Activated naive CD4-positive, alpha-beta T cell (primary cell): ENCODE data around the gene CMTM5.

Source experiments
- DNase-seq, 4 experiments: peaks; one replicate each; lab custom pipeline; 2025; lab: John Stamatoyannopoulos, UW

CMTM5 gene

DNA sequence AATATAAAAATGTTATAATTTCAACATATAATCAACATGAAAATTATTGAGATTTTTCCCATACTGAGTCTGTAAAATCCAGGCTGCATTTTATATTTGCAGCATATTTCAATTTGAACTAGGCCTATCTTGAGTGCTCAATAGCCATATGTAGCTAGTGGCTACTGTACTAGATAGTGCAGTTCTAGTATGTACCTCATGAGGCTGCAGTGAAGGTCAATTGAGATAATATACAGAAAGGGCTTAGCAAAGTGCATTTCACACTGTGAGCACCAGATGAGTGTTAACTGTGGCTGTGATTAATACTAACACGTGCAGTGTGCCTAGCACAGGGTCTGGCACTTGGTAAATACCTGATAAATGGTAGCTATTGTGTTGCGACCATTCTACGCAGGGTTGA lies 18.8 kb upstream of the CMTM5 start:
- no peak for DNase-seq

DNA sequence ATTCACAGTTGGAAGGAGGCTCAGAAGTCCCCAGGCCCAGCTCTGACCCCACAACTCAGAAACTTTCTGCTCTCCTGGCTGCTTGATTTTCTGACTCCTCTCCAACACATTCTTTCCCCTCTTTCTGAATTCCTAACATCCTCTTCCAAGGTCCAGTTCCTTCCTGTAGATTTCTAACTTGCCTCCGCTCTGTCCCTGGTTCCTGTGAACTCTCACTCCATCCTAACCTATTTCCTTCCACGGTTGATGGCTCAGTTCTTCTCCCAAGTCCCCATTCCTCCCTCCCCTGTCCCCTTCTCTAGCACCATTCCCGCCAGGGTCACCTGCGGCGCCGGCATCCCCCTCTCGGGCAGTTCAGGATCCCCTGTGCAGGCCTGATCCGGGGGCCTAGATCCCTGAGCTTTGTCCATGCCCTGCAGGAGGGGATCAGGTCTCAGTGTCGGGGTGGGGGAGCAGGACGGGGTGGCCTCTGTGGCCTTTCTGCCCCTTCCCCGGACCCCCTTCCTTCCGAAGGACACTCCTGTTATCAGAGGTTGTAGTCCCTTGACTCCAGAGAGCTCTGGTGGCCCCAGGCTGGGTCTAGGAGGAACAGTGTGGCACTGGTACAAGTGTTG lies 18.2 kb upstream of the CMTM5 start:
- no peak for DNase-seq

DNA sequence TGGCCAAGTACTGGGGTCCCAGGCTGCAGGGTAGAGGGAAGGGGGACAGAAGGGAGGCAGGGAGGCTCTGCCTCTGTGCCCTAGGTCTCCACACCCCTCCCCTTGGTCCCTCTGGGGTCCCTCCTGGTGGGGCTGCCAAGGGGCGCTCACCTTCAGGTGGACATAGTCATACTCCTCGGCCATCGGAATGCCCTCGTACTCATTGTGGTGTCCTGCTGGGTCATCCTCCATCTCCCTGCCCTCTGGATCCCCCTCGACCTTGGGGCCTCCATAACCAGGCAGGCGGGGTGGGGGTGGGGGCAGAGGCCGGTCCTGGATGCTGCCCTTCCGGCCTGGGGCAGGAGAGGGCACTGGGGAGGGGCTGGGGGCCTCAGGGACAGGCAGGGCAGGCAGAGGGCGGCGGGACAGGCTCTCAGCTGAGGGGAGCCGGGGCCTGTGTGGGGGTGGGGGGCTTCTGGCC lies 17.6 kb upstream of the CMTM5 start:
- no peak for DNase-seq

DNA sequence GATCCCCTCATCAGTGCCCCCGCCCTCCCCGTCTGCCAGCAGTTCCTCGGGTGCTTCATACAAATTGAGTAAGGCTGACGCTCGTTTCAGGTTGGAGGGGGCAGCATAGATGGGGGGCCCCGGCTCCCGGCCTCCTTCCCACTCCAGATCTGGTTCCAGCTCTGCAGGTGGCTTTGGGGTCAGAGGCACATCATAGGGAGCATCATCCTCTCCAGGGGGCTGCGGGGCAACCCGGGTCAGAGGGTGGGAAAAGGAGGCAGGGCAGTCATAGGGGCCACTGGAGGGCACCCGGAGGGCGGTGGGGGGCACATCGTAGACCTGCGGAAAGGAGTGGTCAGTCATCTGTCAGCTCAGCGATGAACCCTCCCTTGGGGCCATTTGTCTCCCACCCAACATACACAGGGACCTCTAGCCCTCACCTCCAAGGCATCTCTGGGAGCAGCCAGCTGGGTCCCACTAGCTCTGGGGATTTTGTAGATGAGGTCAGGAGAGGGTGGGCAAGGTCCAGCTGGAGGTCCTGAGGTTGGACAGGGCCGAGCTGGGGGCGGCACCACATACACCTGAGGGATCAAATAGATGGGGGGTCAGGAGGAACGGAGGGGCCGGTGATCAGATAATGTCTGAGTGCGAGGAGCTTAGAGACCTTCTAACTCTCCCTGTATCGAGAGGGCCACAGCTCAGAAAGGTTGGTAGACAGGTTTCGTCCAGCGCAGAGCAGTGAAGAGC lies 17.0 kb upstream of the CMTM5 start:
- no peak for DNase-seq

DNA sequence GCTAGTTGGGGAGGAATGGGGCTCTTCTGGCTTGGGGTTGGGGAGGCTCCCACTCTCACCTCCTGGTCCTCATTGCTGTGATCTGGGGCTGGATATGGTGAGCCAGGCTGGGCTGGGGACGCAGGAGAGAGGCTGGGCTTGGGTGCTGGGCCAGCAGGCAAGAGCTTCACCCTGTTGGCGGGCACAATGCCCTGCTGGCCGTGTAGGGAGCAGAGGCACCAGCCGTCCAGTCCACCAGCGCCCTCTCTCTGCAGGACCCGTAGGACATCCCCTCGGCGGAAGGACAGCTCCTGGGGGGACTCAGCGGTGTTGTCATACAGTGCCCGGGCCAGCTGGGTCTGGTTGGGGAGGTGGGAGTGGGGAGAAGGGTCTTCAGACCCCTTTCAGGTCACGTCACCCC lies 16.4 kb upstream of the CMTM5 start:
- no peak for DNase-seq

DNA sequence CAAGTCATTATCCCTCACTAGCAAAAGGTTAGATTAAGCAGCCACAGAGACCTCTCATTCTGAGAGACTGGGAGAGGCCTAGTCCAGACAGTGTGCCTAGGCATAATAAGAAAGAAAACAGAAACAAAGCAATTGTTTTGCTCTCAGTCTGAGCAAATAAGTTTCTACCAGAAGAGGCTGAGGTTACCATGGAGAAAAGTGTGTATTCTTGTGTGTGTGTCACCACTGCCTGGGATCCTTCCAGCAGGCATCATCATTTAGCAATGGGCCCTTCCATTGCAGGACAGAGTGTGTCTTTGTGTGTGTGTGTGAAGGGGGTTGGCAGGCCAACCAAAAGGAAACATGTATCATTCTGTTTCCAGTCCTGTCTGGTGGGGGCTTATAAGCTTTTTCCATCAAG lies 15.5 kb upstream of the CMTM5 start:
- no peak for DNase-seq

DNA sequence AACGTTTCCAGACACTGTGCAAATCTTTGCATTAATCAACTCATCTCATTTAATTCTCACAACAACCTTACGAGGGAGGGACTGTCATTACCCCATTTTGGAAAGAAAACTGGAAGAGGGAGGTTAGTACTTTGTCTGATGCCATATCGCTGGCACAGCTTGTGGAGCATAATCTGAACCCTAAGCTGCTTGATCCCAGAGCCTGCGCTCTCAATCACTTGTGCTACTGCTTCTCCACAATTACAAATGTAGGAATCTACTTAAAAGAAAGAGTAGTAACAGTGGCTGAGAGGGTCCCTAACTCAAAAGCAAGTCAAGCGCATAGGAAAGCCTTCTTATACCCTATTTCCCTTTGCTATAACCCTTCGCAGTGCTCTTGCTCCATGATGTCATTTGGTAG lies 15.1 kb upstream of the CMTM5 start:
- no peak for DNase-seq

DNA sequence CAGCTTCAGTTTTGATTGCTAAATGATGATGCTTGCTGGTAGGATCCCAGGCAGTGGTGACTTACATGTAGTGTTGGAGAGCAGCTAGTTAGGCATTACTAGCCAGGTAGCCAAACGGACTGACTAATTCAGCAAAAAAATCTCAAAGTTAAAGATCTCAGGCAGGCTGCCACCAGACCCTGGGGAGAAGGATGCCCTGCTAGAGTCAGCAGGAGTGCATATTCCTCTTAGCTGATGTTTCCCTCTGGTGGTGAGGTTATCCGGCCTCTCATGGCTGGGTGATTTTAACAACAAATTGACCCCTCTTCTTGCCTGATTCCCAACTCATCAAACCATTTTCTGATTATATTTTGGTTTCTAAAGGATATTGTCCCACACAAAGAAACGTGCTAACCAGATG lies 14.6 kb upstream of the CMTM5 start:
- no peak for DNase-seq

DNA sequence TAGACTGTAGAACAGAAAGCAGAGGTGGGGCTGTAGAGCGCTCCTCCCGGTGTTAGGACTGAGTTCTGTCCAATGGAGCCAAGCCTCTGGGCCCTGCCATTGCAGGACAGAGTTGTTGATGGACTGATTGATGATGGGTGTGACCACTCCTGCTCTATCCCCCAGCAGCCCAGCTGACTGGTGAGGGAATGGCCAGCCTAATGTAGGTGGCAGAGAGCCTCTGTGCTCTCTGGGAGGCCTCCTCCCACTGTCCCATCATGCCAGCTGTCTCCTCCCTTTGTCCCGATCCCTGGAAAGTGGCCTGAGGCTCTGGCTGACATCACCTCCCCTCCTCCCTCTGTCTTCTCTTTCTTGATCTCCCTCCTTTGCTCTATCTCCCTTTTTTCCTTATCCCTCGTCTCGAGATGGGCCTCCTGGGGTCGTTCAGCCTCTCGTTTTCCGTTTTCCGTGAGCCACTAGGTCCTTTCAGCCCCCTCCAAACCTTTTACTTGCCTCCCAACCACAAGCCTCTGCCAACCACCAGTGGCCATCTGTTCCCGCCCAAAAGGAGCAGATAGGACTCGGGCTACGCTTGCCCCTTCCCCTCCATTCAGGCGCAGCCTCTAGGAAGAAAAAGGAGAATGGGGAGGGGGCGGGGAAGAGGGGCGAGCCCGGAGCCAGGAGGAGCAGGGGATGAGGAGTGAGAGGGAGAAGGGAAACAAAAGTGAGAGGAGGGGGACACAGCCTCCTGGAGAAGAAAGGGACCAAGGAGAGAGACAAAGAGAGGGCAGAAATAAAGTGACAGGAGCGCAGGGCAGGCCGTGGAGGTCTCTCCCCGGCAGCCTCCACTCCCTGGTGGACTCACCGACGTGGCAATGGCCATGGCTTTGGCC lies 12.4 kb upstream of the CMTM5 start:
- no peak for DNase-seq

DNA sequence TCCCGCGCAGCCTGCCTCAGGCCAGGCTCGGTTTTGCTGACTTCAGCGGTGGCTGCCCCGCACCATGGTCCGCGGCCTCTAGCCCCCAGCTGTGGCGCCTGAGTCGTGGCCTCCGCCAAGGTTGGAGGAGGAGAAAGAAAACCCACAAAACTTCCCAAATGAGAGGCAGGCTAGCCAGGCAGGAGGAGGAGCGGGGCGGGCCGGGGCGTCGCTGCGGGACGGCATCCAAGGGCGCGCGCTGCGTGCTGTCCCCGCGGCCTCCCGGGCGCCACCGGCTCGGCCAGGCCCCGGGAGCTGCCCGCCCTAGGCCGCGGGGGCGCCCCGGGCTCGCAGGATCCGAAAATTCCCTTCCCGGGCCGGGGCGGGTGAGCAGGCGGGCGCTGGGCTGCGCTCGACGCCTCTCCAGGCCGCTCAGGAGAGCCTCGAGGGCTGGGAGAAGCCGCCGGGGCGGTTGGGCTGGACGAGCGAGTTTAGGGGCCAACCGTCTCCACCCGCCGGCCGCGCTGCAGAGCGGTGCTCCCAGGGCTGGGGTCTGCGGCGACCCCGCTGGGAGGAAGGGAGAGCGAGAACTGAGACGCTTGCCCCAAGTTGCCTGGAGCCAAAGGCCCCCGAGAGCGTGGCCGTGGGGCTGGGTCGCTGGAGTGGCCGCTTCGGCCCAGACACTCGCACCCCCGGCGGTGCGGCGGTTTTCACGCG lies 11.7 kb upstream of the CMTM5 start, which contains the start of gene EFS:
Gene EFS, minus strand, starts transcription at position 137 of the 696 bp plus-strand sequence. CDS start 147 bp downstream, outside the sequence.
- no peak for DNase-seq

DNA sequence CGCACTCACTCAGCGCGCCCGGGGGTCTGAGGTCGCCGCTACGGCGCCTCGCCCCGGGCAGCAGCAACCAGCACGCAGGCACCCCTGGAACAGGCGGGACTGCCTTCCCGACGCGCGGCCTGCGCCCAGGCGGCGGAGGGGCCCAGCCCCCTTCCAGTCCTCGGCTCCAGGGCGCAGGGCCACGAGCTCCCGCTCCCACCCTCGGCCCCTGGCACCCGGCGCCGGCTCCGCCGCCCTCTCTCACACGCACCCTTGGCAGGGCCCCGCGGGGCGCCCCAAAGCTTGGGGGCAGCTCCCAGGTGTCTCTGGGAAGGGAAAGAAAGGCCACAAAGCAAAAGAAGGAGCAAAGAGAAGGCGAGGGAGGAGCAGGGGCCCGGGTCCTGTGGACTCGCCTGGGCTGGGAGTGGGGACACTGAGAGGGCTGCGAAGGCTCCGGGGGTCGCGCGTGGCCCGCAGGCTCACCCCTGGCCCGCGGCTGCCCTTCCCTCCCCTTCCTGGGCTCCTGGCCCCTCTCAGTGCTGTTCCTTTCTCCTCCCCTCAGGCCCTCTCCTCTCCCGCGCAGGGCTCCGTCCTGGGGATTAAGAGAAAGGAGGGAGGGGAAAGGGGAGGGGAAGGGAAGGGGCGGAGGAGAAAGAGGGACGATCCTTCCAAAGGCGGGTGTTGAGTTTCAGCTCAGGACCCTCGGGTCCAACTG lies 11.0 kb upstream of the CMTM5 start:
- DNase-seq: no peak

DNA sequence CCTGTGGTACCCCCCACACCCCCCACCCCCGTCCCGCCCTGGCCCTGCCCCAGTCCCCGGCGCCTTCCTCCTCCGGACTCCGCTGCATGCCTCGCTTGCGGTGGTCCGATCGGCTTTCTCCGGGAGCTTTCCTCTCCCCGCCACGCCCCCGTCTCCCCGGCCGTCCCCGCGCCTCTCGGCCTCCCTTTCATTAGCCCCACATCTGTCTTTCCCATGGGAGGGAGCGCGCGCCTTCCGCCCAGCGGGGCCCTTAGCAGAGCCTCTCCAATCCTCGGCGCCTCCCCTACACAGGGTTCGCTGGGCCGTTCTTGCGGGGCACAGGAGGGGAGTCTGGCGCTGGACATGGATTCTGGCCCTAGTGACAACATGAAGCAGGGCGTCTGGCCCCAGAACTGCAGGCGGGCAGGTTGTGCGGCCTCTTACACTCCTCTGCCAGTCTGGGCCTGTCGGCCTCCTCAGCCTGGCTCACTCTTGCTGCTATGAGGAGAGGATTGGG lies 10.4 kb upstream of the CMTM5 start:
- DNase-seq: no peak

DNA sequence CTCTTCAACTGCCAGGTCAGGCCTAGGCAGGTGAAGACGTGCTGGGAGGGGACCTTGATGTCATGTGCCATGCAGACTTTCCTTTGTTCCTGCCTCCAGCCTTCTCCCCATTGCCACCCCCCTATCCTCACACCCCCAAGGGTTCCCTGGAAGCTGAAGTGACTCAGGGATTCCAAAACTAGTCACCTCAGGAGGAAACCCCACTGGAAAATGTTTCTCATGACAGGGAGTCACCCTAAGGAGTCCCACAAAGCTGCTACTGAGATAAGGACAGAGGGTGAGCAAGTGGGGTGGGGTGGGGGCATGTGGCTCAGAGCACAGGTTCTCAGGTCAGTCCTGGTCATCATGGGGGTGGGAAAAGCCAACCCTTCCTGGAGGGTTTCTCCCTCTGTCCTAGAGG lies 6.6 kb upstream of the CMTM5 start:
- DNase-seq: no peak

DNA sequence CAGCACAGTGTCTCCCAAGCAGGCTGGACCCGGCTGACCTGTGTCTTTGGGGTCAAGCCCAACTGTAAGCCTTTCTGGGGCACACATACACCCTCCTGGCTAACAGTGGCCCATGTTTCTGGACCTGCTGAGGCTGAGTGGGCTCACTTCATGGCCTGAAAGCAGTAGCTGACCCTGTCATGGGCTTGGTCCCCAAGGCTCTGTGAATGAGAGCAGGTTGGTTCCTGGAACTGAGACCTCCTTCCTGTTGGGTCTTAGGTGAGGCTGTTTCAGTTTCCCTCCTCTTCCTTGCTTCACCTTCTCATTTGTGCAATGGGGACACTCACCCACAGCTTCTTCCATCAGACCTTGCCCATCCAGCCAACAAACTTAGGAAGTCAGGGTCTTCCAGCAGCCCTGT lies 5.0 kb upstream of the CMTM5 start:
- DNase-seq: no peak

DNA sequence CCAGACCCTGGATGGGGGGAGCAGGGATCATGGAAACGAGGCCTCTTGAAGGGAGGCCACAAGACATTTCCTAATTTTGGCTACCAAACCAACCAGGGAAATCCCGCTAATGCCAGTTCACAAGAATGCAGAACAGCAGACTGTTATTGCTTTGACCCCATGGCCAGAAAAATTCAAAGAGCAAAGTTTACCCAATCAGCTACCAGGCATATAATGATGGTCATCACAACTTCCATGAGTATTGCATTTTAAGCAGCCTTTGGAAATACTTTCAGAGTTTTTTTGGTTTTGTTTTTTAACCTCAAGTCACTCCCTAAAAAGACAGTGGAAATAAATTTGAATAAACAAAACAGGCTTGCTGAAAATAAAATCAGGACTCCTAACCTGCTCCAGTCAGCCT lies 4.3 kb upstream of the CMTM5 start, which contains the start of gene IL25:
Gene IL25, plus strand, starts transcription at position 301 of the 400 bp plus-strand sequence.
- DNase-seq: no peak

DNA sequence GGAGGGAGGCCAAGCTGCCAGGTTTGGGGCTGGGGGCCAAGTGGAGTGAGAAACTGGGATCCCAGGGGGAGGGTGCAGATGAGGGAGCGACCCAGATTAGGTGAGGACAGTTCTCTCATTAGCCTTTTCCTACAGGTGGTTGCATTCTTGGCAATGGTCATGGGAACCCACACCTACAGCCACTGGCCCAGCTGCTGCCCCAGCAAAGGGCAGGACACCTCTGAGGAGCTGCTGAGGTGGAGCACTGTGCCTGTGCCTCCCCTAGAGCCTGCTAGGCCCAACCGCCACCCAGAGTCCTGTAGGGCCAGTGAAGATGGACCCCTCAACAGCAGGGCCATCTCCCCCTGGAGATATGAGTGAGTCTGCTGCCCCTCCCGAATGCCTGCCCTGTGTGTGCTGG lies 3.8 kb upstream of the CMTM5 start:
- DNase-seq: no peak

DNA sequence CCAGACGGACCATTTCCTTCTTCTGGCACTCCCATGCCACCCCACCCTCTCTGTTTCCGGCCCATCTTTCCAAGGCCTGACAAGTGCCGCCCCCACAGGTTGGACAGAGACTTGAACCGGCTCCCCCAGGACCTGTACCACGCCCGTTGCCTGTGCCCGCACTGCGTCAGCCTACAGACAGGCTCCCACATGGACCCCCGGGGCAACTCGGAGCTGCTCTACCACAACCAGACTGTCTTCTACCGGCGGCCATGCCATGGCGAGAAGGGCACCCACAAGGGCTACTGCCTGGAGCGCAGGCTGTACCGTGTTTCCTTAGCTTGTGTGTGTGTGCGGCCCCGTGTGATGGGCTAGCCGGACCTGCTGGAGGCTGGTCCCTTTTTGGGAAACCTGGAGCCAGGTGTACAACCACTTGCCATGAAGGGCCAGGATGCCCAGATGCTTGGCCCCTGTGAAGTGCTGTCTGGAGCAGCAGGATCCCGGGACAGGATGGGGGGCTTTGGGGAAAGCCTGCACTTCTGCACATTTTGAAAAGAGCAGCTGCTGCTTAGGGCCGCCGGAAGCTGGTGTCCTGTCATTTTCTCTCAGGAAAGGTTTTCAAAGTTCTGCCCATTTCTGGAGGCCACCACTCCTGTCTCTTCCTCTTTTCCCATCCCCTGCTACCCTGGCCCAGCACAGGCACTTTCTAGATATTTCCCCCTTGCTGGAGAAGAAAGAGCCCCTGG lies 1.2 kb upstream of the CMTM5 start:
- no peak for DNase-seq

DNA sequence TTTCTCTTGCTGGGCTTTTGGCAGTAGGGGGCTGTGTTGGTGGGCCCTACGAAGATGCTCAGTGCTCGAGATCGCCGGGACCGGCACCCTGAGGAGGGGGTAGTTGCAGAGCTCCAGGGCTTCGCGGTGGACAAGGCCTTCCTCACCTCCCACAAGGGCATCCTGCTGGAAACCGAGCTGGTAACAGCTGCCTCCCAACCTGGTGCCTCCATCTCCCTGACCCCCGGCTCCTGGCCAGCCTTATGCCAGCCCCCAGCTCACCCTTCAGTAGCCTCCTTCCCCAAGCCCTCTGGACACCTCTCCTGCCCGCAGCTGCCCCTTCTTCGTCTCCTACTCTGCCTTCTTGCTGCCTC lies 328 bp downstream of the CMTM5 start:
- DNase-seq: no peak

DNA sequence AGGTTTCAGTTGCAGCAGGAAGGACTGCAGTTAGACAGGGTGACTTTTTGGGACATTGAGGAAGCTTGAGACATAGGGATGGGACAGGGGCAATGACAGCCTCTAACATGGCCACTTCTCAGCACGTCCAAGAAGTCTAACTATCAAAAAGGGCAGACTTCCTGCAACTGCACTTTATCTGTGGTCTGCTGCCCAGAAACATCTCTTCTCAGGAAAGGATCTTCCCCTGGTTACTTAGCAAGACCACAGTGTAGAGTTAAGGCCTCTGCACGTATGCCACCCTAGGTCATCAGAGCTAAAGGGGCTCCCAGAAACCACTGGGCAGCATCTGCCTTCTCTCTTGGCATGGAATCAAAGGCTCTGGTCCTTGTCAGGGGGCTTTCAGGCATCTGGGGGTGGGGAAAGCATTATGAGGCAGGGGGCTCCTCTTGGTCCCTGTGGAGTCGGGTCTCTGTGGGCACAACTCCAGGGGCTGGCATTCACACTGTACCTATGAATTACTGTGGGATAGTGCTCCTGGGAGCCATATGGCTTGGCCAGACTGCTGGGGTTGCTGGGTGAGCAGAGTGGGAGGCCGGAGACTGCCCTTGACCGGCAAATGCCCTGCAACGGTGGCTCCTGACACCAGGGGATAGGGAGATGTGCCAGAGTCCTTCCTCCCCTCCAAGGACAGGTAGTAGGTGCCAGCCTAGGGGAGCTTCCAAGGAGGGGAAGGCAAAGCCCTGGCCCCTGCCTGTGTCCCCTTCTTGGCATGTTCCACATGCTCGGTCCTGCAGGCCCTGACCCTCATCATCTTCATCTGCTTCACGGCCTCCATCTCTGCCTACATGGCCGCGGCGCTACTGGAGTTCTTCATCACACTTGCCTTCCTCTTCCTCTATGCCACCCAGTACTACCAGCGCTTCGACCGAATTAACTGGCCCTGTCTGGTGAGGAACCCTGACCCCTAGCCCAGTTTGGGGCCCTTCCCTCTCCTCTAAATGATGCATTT lies 1.0 kb downstream of the CMTM5 start:
- no peak for DNase-seq
